ENCODE data around the gene POM121L2. TPM values are rescaled to one million over a fixed set of nuclear protein-coding genes. Genes with fewer than 3 reads are reported as not detected.
A peak's percentile ranks its signal among the peaks of the same experiment; 100 is the strongest.

Gene POM121L2
- total and polyA plus RNA-seq, 9 of the 15 experiments (the other 6 are each of a cell fraction or from before 2014, with no cell fraction given) = 0.23 to 0.45 TPM; not detected in 7

GRCh38 chr6:27290065-27290849 is 21.8 kb downstream of the POM121L2 start (continued):
- TF ChIP-seq MXI1 (IDR thresholded peaks at IDR 0.05; ENCODE audit: low read depth, low read length) = 0 out of 2 replicates have a peak, but pooled peaks have one; percentile 32
- no peak for TF ChIP-seq POLR2AphosphoS2 (IDR thresholded peaks at IDR 0.05; ENCODE audit: low read length)
- TF ChIP-seq ZNF518B (CRISPR knock-in tag; IDR thresholded peaks at IDR 0.05) = no peak
- no peak for TF ChIP-seq E4F1 (CRISPR knock-in tag; IDR thresholded peaks at IDR 0.05; ENCODE audit: borderline replicate concordance)
- TF ChIP-seq ETV5 (CRISPR knock-in tag; IDR thresholded peaks at IDR 0.05; ENCODE audit: low read depth) = peak; percentile 80
- TF ChIP-seq HOXB6 (CRISPR knock-in tag; IDR thresholded peaks at IDR 0.05; ENCODE audit: borderline replicate concordance) = no peak
- TF ChIP-seq HIVEP1 (CRISPR knock-in tag; IDR thresholded peaks at IDR 0.05) = no peak
- TF ChIP-seq NCOA4 (IDR thresholded peaks at IDR 0.05; ENCODE audit: partially characterized antibody) = no peak
- TF ChIP-seq SIX5 (IDR thresholded peaks at IDR 0.05; ENCODE audit: borderline replicate concordance in 1 of 2, insufficient read depth in 1 of 2, low read depth in 1 of 2, low read length in 2 of 2) = no peak
- no peak; the same call in 1 of the 2 replicates for TF ChIP-seq ZNF551 (CRISPR knock-in tag; IDR thresholded peaks at IDR 0.05)
- peak; percentile 83 for TF ChIP-seq EP300 (IDR thresholded peaks at IDR 0.05; ENCODE audit: low read length)
- TF ChIP-seq ZFX (CRISPR knock-in tag; IDR thresholded peaks at IDR 0.05) = 0 out of 2 replicates have a peak, but pooled peaks have one; percentile 9
- no peak for TF ChIP-seq E2F3 (CRISPR knock-in tag; IDR thresholded peaks at IDR 0.05)
- no peak; the same call in 1 of the 2 replicates for TF ChIP-seq ZNF316 (IDR thresholded peaks at IDR 0.05)
- TF ChIP-seq ZNF280B (CRISPR knock-in tag; IDR thresholded peaks at IDR 0.05) = no peak
- TF ChIP-seq ZNF76 (CRISPR knock-in tag; IDR thresholded peaks at IDR 0.05; ENCODE audit: borderline replicate concordance) = no peak
- TF ChIP-seq NR2F6 (CRISPR knock-in tag; IDR thresholded peaks at IDR 0.05) = no peak
- TF ChIP-seq ZNF696 (CRISPR knock-in tag; conservative IDR thresholded peaks at IDR 0.05) = no peak
- no peak for TF ChIP-seq ZNF274 (IDR thresholded peaks at IDR 0.05; ENCODE audit: borderline replicate concordance, low read depth, low read length)
